ENCODE results near the gene WDR72.

Gene WDR72

DNA sequence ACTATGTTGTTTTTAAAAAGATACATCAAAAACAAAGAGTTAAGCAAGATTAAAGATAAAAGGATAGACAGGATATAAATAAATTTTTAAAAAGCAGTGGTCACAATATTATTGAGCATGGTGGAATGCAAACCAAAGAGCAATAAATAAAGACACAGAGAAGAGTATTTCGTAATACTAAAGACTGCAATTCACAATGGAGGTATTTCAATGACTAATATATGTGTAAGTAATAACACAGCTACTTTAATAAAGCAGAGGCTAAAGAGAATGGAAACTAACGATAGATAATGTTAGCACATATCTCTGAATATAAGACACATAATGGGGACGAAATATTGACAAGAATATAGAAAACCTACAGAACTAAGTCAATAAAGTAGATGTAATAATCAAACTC lies 219.6 kb downstream of the WDR72 start:
- H3K27ac ChIP-seq (replicated peaks), result no peak overlapping the region
- no peaks in the 10 kb centered on the region for H3K27me3 ChIP-seq (ENCODE audit: insufficient read depth, poor library complexity, severe bottlenecking)
- no peak overlapping the region for H3K4me3 ChIP-seq (replicated peaks; ENCODE audit: insufficient read depth, low read length)
- no peak for DNase-seq (ENCODE audit: low read depth in 1 of 2, low spot score in 1 of 2)
- TF ChIP-seq POLR2AphosphoS5 (IDR thresholded peaks at IDR 0.05; ENCODE audit: low read depth), result no peak
- TF ChIP-seq, protein P1, sequence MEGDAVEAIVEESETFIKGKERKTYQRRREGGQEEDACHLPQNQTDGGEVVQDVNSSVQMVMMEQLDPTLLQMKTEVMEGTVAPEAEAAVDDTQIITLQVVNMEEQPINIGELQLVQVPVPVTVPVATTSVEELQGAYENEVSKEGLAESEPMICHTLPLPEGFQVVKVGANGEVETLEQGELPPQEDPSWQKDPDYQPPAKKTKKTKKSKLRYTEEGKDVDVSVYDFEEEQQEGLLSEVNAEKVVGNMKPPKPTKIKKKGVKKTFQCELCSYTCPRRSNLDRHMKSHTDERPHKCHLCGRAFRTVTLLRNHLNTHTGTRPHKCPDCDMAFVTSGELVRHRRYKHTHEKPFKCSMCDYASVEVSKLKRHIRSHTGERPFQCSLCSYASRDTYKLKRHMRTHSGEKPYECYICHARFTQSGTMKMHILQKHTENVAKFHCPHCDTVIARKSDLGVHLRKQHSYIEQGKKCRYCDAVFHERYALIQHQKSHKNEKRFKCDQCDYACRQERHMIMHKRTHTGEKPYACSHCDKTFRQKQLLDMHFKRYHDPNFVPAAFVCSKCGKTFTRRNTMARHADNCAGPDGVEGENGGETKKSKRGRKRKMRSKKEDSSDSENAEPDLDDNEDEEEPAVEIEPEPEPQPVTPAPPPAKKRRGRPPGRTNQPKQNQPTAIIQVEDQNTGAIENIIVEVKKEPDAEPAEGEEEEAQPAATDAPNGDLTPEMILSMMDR (IDR thresholded peaks at IDR 0.05; ENCODE audit: insufficient read depth, low read length), result no peak
- no peak for TF ChIP-seq SPI1 (IDR thresholded peaks at IDR 0.05; ENCODE audit: borderline replicate concordance, low read depth)
- no peak for TF ChIP-seq GABPA (IDR thresholded peaks at IDR 0.05; ENCODE audit: low read depth)
- TF ChIP-seq, protein P2, sequence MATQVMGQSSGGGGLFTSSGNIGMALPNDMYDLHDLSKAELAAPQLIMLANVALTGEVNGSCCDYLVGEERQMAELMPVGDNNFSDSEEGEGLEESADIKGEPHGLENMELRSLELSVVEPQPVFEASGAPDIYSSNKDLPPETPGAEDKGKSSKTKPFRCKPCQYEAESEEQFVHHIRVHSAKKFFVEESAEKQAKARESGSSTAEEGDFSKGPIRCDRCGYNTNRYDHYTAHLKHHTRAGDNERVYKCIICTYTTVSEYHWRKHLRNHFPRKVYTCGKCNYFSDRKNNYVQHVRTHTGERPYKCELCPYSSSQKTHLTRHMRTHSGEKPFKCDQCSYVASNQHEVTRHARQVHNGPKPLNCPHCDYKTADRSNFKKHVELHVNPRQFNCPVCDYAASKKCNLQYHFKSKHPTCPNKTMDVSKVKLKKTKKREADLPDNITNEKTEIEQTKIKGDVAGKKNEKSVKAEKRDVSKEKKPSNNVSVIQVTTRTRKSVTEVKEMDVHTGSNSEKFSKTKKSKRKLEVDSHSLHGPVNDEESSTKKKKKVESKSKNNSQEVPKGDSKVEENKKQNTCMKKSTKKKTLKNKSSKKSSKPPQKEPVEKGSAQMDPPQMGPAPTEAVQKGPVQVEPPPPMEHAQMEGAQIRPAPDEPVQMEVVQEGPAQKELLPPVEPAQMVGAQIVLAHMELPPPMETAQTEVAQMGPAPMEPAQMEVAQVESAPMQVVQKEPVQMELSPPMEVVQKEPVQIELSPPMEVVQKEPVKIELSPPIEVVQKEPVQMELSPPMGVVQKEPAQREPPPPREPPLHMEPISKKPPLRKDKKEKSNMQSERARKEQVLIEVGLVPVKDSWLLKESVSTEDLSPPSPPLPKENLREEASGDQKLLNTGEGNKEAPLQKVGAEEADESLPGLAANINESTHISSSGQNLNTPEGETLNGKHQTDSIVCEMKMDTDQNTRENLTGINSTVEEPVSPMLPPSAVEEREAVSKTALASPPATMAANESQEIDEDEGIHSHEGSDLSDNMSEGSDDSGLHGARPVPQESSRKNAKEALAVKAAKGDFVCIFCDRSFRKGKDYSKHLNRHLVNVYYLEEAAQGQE (IDR thresholded peaks at IDR 0.05; ENCODE audit: insufficient replicate concordance, low read depth), result no peak

DNA sequence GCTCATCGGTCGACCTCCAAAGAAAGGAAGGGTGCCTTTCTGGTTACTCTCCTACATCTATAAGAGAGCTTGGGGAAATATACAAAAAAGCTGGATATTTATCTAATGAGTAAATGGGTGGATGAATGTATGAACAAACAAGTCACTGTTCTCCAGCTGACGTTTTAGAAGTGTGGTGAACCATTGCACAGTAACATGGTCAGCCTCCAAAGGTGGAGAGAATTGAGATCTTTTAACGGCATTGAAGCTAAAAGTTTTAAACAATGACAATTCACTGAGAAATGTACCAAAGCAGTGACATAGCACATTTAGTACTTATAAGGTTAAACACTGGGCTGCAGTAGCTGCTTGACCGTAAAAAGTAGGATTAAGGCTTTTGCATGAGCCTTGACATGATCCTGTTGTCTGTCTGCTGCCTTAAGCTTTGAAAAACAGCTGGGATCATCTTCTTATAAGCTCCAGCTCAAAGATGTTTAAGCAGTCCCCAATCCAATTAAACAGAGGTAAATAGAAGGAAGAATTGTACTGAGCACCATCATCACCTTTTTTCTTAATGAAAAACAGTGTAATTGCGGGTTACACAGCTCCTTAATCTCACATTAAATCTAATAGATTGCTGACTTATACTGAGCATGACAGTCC lies 222.9 kb downstream of the WDR72 start:
- H3K27me3 ChIP-seq (ENCODE audit: insufficient read depth, poor library complexity, severe bottlenecking), result no peaks in the 10 kb centered on the region
- DNase-seq (ENCODE audit: low read depth in 1 of 2, low spot score in 1 of 2), result no peak
- TF ChIP-seq SPI1 (IDR thresholded peaks at IDR 0.05; ENCODE audit: borderline replicate concordance, low read depth) (no peak), GABPA (IDR thresholded peaks at IDR 0.05; ENCODE audit: low read depth) (no peak), POLR2AphosphoS5 (IDR thresholded peaks at IDR 0.05; ENCODE audit: low read depth) (no peak)
- TF ChIP-seq, protein P2 (IDR thresholded peaks at IDR 0.05; ENCODE audit: insufficient replicate concordance, low read depth), result no peak
- TF ChIP-seq, protein P1 (IDR thresholded peaks at IDR 0.05; ENCODE audit: insufficient read depth, low read length), result no peak
- H3K27ac ChIP-seq (replicated peaks), result no peak overlapping the region
- no peak overlapping the region for H3K4me3 ChIP-seq (replicated peaks; ENCODE audit: insufficient read depth, low read length)

DNA sequence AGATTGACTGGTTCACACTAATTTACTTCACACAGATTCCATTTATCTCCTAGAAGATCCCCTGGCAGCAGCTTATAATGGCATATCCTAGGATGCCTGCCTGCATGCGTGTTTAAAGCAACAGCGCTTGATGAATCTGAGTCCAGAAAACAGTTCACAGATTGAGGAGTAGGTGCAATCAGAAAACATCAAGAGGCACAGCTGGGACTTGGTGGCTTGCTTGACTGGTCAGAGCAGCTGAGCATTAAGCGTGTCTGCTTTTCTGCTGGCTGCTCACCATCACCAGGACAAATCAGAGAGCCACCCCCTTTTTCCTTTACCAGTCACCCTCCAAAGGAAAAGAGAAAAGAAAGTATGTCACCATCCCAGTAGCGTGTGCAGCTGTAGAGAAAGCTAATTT lies 223.6 kb downstream of the WDR72 start:
- DNase-seq (ENCODE audit: low read depth in 1 of 2, low spot score in 1 of 2), result no peak
- Histone ChIP-seq H3K4me3 (replicated peaks; ENCODE audit: insufficient read depth, low read length) (no peak overlapping the region), H3K27me3 (ENCODE audit: insufficient read depth, poor library complexity, severe bottlenecking) (no peaks in the 10 kb centered on the region), H3K27ac (replicated peaks) (no peak overlapping the region)
- TF ChIP-seq SPI1 (IDR thresholded peaks at IDR 0.05; ENCODE audit: borderline replicate concordance, low read depth), result no peak
- TF ChIP-seq, protein P2 (IDR thresholded peaks at IDR 0.05; ENCODE audit: insufficient replicate concordance, low read depth), result no peak
- TF ChIP-seq, protein P1 (IDR thresholded peaks at IDR 0.05; ENCODE audit: insufficient read depth, low read length), result no peak
